ENCODE measurements around the gene EHD1. TPM values are rescaled to one million over a fixed set of nuclear protein-coding genes. Genes with fewer than 3 reads are reported as not detected.
A peak's percentile ranks its signal among the peaks of the same experiment; 100 is the strongest.

Gene EHD1
- total and polyA plus RNA-seq, 9 of the 15 experiments (the other 6 are each of a cell fraction or from before 2014, with no cell fraction given), result 0.46 to 65.0 (median 16.4) TPM

- TF ChIP-seq ZBTB49 (CRISPR knock-in tag; IDR thresholded peaks at IDR 0.05; ENCODE audit: borderline replicate concordance) (no peak), DDX20 (tag; IDR thresholded peaks at IDR 0.05; ENCODE audit: low read depth) (no peak), ZC3H8 (IDR thresholded peaks at IDR 0.05) (no peak), KHSRP (IDR thresholded peaks at IDR 0.05) (no peak), ZNF57 (CRISPR knock-in tag; IDR thresholded peaks at IDR 0.05) (no peak), FOXO4 (CRISPR knock-in tag; IDR thresholded peaks at IDR 0.05) (no peak), GABPA (tag; conservative IDR thresholded peaks at IDR 0.05; ENCODE audit: low read depth) (no peak; the same call in 1 of the 2 replicates), NR0B1 (IDR thresholded peaks at IDR 0.05; ENCODE audit: partially characterized antibody) (no peak), ZNF121 (CRISPR knock-in tag; conservative IDR thresholded peaks at IDR 0.05) (no peak), TOE1 (IDR thresholded peaks at IDR 0.05; ENCODE audit: borderline replicate concordance) (no peak), TOE1 (CRISPR knock-in tag; IDR thresholded peaks at IDR 0.05; ENCODE audit: borderline replicate concordance, low read depth) (no peak), SP2 (IDR thresholded peaks at IDR 0.05; ENCODE audit: extremely low read depth, low read depth, low read length, poor library complexity, severe bottlenecking) (no peak), ZNF224 (CRISPR knock-in tag; IDR thresholded peaks at IDR 0.05) (no peak), SMARCE1 (IDR thresholded peaks at IDR 0.05) (no peak), CXXC5 (CRISPR knock-in tag; IDR thresholded peaks at IDR 0.05) (peak; percentile 39), HNRNPL (IDR thresholded peaks at IDR 0.05; ENCODE audit: low read depth, low read length) (no peak), HDAC6 (IDR thresholded peaks at IDR 0.05; ENCODE audit: low read depth, low read length) (no peak), CTCF (IDR thresholded peaks at IDR 0.05 in 2 of 3, conservative IDR thresholded peaks at IDR 0.05 in 1 of 3; ENCODE audit: insufficient read depth in 2 of 3, low read depth in 1 of 3, low read length in 3 of 3) (no peak), DNMT1 (IDR thresholded peaks at IDR 0.05) (no peak), ATF1 (CRISPR knock-in tag; IDR thresholded peaks at IDR 0.05) (no peak), ATF1 (tag; IDR thresholded peaks at IDR 0.05) (peak; percentile 6; the same call in 1 of the 2 replicates), HDAC8 (tag; IDR thresholded peaks at IDR 0.05) (no peak), MIER1 (IDR thresholded peaks at IDR 0.05; ENCODE audit: low read depth) (no peak)
These were observed 37.8 kb upstream of the EHD1 start (continued) for GRCh38 chr11:64916040-64916774.

Data from K562 (cell line).